Measurements from ENCODE around the gene NELL1. TPM values are rescaled to one million over a fixed set of nuclear protein-coding genes. Genes with fewer than 3 reads are reported as not detected.

Gene NELL1
- total RNA-seq, 1 donor from 2014 or later = 0.45 TPM

DNA sequence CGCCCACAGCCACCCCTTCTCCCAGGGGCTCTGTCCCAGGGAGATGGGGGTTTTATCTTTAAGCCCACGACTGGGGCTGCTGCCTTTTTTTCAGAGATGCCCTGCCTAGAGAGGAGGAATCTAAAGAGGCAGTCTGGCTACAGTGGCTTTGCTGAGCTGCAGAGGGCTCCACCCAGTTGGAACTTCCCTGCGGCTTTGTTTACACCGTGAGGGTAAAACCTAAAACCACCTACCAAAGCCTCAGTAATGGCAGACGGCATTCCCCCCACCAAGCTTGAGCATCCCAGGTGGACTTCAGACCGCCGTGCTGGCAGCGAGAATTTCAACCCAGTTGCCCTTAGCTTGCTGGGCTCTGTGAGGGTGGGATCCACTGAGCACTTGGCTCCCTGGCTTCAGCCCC lies 535.8 kb downstream of the NELL1 start:
- Histone ChIP-seq H3K9ac (ENCODE audit: low read length) (no peak overlapping the region), H3K27me3 (ENCODE audit: insufficient read depth, low read length) (no peaks in the 10 kb centered on the region), H3K4me3 (ENCODE audit: insufficient read depth, low read depth, low read length) (no peak overlapping the region), H3K27ac (ENCODE audit: low read depth, low read length) (no peak overlapping the region), H3K9me3 (ENCODE audit: insufficient read depth, low read depth, low read length) (peaks cover 5% of the 10 kb centered on the region), H2AFZ (ENCODE audit: low read depth, low read length) (no peak overlapping the region), H3K4me2 (ENCODE audit: low read length) (no peak overlapping the region), H3K79me2 (ENCODE audit: insufficient read depth, low read length) (no peaks in the 10 kb centered on the region), H3K36me3 (ENCODE audit: insufficient read depth, low read length) (no peaks in the 10 kb centered on the region), H4K20me1 (ENCODE audit: insufficient read depth, low read length) (no peaks in the 10 kb centered on the region), H3K4me1 (ENCODE audit: insufficient read depth, low read length) (no peaks in the 10 kb centered on the region)
- H3K27ac Mint-ChIP-seq (ENCODE audit: unreplicated experiment) = no peak overlapping the region
- DNase-seq (ENCODE audit: low read depth) (no peak), FAIRE-seq (no peak)
- H3K9me3 Mint-ChIP-seq (ENCODE audit: unreplicated experiment) = peaks cover 1% of the 10 kb centered on the region
- no peak overlapping the region for H3K4me3 Mint-ChIP-seq (ENCODE audit: unreplicated experiment)
- H3K27me3 Mint-ChIP-seq (ENCODE audit: low read depth, unreplicated experiment) = no peaks in the 10 kb centered on the region
- H3K36me3 Mint-ChIP-seq (ENCODE audit: low read depth, unreplicated experiment) = no peaks in the 10 kb centered on the region
- TF ChIP-seq EZH2 (IDR thresholded peaks at IDR 0.05; ENCODE audit: insufficient read depth, low read length) = no peak
- TF ChIP-seq, protein P1, sequence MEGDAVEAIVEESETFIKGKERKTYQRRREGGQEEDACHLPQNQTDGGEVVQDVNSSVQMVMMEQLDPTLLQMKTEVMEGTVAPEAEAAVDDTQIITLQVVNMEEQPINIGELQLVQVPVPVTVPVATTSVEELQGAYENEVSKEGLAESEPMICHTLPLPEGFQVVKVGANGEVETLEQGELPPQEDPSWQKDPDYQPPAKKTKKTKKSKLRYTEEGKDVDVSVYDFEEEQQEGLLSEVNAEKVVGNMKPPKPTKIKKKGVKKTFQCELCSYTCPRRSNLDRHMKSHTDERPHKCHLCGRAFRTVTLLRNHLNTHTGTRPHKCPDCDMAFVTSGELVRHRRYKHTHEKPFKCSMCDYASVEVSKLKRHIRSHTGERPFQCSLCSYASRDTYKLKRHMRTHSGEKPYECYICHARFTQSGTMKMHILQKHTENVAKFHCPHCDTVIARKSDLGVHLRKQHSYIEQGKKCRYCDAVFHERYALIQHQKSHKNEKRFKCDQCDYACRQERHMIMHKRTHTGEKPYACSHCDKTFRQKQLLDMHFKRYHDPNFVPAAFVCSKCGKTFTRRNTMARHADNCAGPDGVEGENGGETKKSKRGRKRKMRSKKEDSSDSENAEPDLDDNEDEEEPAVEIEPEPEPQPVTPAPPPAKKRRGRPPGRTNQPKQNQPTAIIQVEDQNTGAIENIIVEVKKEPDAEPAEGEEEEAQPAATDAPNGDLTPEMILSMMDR (IDR thresholded peaks at IDR 0.05; ENCODE audit: insufficient read depth, low read depth, low read length) = no peak
- H3K4me1 Mint-ChIP-seq (ENCODE audit: low read depth, unreplicated experiment) = peaks cover 3% of the 10 kb centered on the region

DNA sequence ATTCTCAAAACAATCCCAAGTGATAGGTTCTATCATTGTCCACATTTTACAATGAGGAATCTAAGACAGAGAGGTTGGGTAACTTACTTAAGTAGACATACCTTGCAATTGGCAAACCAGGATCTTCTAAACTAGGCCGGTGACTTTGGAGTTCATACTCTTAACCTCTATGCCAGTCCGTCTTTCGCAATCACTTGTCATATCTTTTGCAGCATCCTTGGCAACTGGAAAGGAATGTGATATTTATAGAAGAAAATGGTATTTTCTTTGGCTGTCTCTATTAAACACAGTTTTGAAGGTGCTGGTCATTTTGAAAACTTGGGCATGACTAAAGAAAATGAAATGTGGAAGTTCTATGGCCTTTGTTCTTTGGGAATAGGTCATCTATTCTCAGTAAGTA lies 556.5 kb downstream of the NELL1 start:
- no peak for TF ChIP-seq EZH2 (IDR thresholded peaks at IDR 0.05; ENCODE audit: insufficient read depth, low read length)
- TF ChIP-seq, protein P1 (IDR thresholded peaks at IDR 0.05; ENCODE audit: insufficient read depth, low read depth, low read length) = no peak
- DNase-seq (ENCODE audit: low read depth) (no peak), FAIRE-seq (no peak)
- Histone ChIP-seq H3K36me3 (ENCODE audit: insufficient read depth, low read length) (no peaks in the 10 kb centered on the region), H3K4me1 (ENCODE audit: insufficient read depth, low read length) (no peaks in the 10 kb centered on the region), H3K4me2 (ENCODE audit: low read length) (no peak overlapping the region), H3K27ac (ENCODE audit: low read depth, low read length) (no peak overlapping the region), H3K9ac (ENCODE audit: low read length) (no peak overlapping the region), H3K27me3 (ENCODE audit: insufficient read depth, low read length) (no peaks in the 10 kb centered on the region), H2AFZ (ENCODE audit: low read depth, low read length) (no peak overlapping the region), H3K79me2 (ENCODE audit: insufficient read depth, low read length) (no peaks in the 10 kb centered on the region), H3K9me3 (ENCODE audit: insufficient read depth, low read depth, low read length) (peaks cover 8% of the 10 kb centered on the region), H4K20me1 (ENCODE audit: insufficient read depth, low read length) (no peaks in the 10 kb centered on the region), H3K4me3 (ENCODE audit: insufficient read depth, low read depth, low read length) (no peak overlapping the region)
- Mint-ChIP-seq H3K27me3 (ENCODE audit: low read depth, unreplicated experiment) (no peaks in the 10 kb centered on the region), H3K4me1 (ENCODE audit: low read depth, unreplicated experiment) (no peaks in the 10 kb centered on the region), H3K36me3 (ENCODE audit: low read depth, unreplicated experiment) (no peaks in the 10 kb centered on the region), H3K27ac (ENCODE audit: unreplicated experiment) (no peak overlapping the region), H3K4me3 (ENCODE audit: unreplicated experiment) (no peak overlapping the region), H3K9me3 (ENCODE audit: unreplicated experiment) (peaks cover 2% of the 10 kb centered on the region)

DNA sequence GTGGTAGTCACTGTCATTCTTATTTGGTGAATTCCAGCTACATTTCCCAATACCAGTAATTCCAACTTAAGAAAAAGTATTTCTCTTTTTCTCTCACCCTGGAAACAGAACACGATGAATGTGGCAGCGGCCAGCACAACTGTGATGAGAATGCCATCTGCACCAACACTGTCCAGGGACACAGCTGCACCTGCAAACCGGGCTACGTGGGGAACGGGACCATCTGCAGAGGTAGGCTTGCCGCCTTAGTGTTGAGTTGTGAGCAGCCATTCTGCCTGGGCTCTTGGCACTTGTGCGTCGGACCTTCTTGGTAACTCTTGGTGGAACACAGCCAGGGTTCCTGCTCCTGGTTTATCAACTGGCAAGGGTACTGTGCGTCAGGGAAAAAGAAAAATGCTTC lies 559.8 kb downstream of the NELL1 start:
- no peak for DNase-seq (ENCODE audit: low read depth)
- Mint-ChIP-seq H3K27me3 (ENCODE audit: low read depth, unreplicated experiment) (no peaks in the 10 kb centered on the region), H3K4me3 (ENCODE audit: unreplicated experiment) (no peak overlapping the region), H3K4me1 (ENCODE audit: low read depth, unreplicated experiment) (no peaks in the 10 kb centered on the region), H3K27ac (ENCODE audit: unreplicated experiment) (no peak overlapping the region), H3K36me3 (ENCODE audit: low read depth, unreplicated experiment) (no peaks in the 10 kb centered on the region), H3K9me3 (ENCODE audit: unreplicated experiment) (no peaks in the 10 kb centered on the region)
- Histone ChIP-seq H3K27ac (ENCODE audit: low read depth, low read length) (no peak overlapping the region), H3K4me2 (ENCODE audit: low read length) (no peak overlapping the region), H4K20me1 (ENCODE audit: insufficient read depth, low read length) (no peaks in the 10 kb centered on the region), H3K9ac (ENCODE audit: low read length) (no peak overlapping the region), H3K36me3 (ENCODE audit: insufficient read depth, low read length) (no peaks in the 10 kb centered on the region), H3K79me2 (ENCODE audit: insufficient read depth, low read length) (no peaks in the 10 kb centered on the region), H3K27me3 (ENCODE audit: insufficient read depth, low read length) (no peaks in the 10 kb centered on the region), H3K4me3 (ENCODE audit: insufficient read depth, low read depth, low read length) (no peak overlapping the region), H3K4me1 (ENCODE audit: insufficient read depth, low read length) (no peaks in the 10 kb centered on the region), H2AFZ (ENCODE audit: low read depth, low read length) (no peak overlapping the region), H3K9me3 (ENCODE audit: insufficient read depth, low read depth, low read length) (peaks cover 8% of the 10 kb centered on the region)
- TF ChIP-seq, protein P1 (IDR thresholded peaks at IDR 0.05; ENCODE audit: insufficient read depth, low read depth, low read length) = no peak
- TF ChIP-seq EZH2 (IDR thresholded peaks at IDR 0.05; ENCODE audit: insufficient read depth, low read length) = no peak
- FAIRE-seq = no peak

Data from astrocyte (in vitro differentiated cells and primary cell).